ENCODE results near the gene KCNS3. TPM values are rescaled to one million over a fixed set of nuclear protein-coding genes. Genes with fewer than 3 reads are reported as not detected.

The KCNS3 gene
- total RNA-seq, 1 experiment from 2014 or later = 1.7 TPM

DNA sequence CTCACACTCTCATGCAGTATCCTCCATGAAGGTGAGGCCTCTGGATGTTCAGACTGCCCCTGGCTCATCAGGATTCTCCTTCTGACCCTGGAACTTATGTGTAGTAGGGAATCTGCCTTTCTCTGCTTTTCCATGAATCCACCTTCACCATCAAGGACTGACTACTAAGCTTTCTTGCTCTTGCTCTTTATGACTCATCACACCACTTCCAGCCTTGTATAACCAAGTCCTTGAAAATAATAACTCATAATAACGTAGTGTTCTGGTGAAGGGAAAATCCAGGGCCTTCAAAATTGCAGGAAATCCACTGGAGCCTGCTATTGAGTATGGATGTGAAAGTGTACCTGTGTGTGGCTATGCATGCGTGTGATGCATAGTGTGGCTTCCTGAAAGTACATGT, 11.3 kb upstream of the KCNS3 start:
- H3K4me1 ChIP-seq (ENCODE audit: control insufficient read depth, insufficient read depth, low read length) = no peaks in the 10 kb centered on the region
- no peak overlapping the region for H3K4me3 ChIP-seq (ENCODE audit: low read depth in 2 of 2, low read length in 2 of 2)
- in situ Hi-C loops (cut with HindIII; ENCODE audit: low pct_unique_long_range_greater_than_20kb, low sequenced_read_pairs) = no loop called here
- ChIA-PET POLR2A (no interaction called here), CTCF (no interaction called here)
- intact Hi-C loops (cut with micrococcal nuclease; ENCODE audit: unreplicated experiment) = no loop called here
- no peaks in the 10 kb centered on the region for H3K36me3 ChIP-seq (ENCODE audit: control insufficient read depth, insufficient read depth, low read length)
- DNase-seq (ENCODE audit: low read depth, low spot score) (no peak), ATAC-seq (no peak)
- no peaks in the 10 kb centered on the region for H3K27me3 ChIP-seq (ENCODE audit: control insufficient read depth, insufficient read depth, low read length)
- no peaks in the 10 kb centered on the region for H3K9me3 ChIP-seq (ENCODE audit: control insufficient read depth, insufficient read depth, low read depth, low read length)
- BruUV-seq (replicated peaks) = no TSS peak
- no peak for TF ChIP-seq POLR2AphosphoS5 (IDR thresholded peaks at IDR 0.05; ENCODE audit: low read depth, low read length)
- no peak for TF ChIP-seq TCF7L2 (IDR thresholded peaks at IDR 0.05; ENCODE audit: low read depth, low read length)
- TF ChIP-seq SIN3A (IDR thresholded peaks at IDR 0.05; ENCODE audit: borderline replicate concordance, insufficient read depth, low read depth, low read length) = no peak
- TF ChIP-seq, protein P1, sequence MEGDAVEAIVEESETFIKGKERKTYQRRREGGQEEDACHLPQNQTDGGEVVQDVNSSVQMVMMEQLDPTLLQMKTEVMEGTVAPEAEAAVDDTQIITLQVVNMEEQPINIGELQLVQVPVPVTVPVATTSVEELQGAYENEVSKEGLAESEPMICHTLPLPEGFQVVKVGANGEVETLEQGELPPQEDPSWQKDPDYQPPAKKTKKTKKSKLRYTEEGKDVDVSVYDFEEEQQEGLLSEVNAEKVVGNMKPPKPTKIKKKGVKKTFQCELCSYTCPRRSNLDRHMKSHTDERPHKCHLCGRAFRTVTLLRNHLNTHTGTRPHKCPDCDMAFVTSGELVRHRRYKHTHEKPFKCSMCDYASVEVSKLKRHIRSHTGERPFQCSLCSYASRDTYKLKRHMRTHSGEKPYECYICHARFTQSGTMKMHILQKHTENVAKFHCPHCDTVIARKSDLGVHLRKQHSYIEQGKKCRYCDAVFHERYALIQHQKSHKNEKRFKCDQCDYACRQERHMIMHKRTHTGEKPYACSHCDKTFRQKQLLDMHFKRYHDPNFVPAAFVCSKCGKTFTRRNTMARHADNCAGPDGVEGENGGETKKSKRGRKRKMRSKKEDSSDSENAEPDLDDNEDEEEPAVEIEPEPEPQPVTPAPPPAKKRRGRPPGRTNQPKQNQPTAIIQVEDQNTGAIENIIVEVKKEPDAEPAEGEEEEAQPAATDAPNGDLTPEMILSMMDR (IDR thresholded peaks at IDR 0.05) = no peak
- no peak for TF ChIP-seq REST (IDR thresholded peaks at IDR 0.05; ENCODE audit: insufficient read depth in 1 of 2, low read depth in 2 of 2, low read length in 1 of 2)
- no peak overlapping the region for H3K27ac ChIP-seq (ENCODE audit: low read length)

DNA sequence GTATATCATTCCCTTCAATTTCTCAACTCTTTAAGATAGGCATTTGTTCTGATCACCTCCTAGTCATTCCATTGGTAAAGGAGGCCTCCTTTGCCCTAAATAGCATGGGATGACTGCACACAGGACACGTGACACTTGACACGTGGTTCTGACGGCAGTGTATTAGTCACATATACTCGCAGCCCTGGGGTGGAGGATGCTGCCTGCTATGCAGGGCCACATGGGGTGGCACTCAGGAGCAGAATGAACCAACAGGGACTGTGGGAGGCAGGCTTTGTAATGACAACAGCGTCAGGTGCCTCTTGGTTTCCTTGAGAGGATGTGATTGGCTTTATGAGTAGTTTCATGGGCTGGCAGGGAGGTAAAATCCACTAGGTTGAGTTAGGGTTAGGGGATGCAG, 9.3 kb upstream of the KCNS3 start:
- H3K4me3 ChIP-seq (ENCODE audit: low read depth in 2 of 2, low read length in 2 of 2) = no peak overlapping the region
- TF ChIP-seq POLR2AphosphoS5 (IDR thresholded peaks at IDR 0.05; ENCODE audit: low read depth, low read length) (no peak), TCF7L2 (IDR thresholded peaks at IDR 0.05; ENCODE audit: low read depth, low read length) (no peak), SIN3A (IDR thresholded peaks at IDR 0.05; ENCODE audit: borderline replicate concordance, insufficient read depth, low read depth, low read length) (no peak), REST (IDR thresholded peaks at IDR 0.05; ENCODE audit: insufficient read depth in 1 of 2, low read depth in 2 of 2, low read length in 1 of 2) (no peak)
- TF ChIP-seq, protein P1 (IDR thresholded peaks at IDR 0.05) = no peak
- DNase-seq (ENCODE audit: low read depth, low spot score) = no peak
- no peaks in the 10 kb centered on the region for H3K4me1 ChIP-seq (ENCODE audit: control insufficient read depth, insufficient read depth, low read length)
- BruUV-seq (replicated peaks) = no TSS peak
- H3K9me3 ChIP-seq (ENCODE audit: control insufficient read depth, insufficient read depth, low read depth, low read length) = no peaks in the 10 kb centered on the region
- intact Hi-C loops (cut with micrococcal nuclease; ENCODE audit: unreplicated experiment) = no loop called here
- ChIA-PET POLR2A (no interaction called here), CTCF (no interaction called here)
- H3K36me3 ChIP-seq (ENCODE audit: control insufficient read depth, insufficient read depth, low read length) = no peaks in the 10 kb centered on the region
- H3K27ac ChIP-seq (ENCODE audit: low read length) = no peak overlapping the region
- in situ Hi-C loops (cut with HindIII; ENCODE audit: low pct_unique_long_range_greater_than_20kb, low sequenced_read_pairs) = no loop called here
- H3K27me3 ChIP-seq (ENCODE audit: control insufficient read depth, insufficient read depth, low read length) = no peaks in the 10 kb centered on the region; the same call in 1 of the 2 replicates
- ATAC-seq = no peak

Measured in Panc1 (cell line).